Large intestine (tissue), 3 donors: ENCODE data around the gene ATXN7L1. TPM values are rescaled to one million over a fixed set of nuclear protein-coding genes. Genes with fewer than 3 reads are reported as not detected.
"Not testable (repeated sequence)": the region's sequence is repeated elsewhere in the genome, so short reads cannot be mapped to it uniquely, and the experiment has no call there.

Experiments used
- DNase-seq, 2 donors: peaks; one replicate each; pipeline versions ENCODE4 v3.0.0 to v3.0.0-alpha.2; 2013
- H3K27ac ChIP-seq: one replicate; pipeline ENCODE4 v1.5.1; 2013; ENCODE audit warnings: low read length
- H3K27me3 ChIP-seq: 2 replicates; pipeline ENCODE4 v1.6.1; 2013; ENCODE audit warnings: low read length; ENCODE audit not compliant: control insufficient read depth, insufficient read depth
- H3K36me3 ChIP-seq: 2 replicates; pipeline ENCODE4 v1.6.1; 2013; ENCODE audit warnings: low read length; ENCODE audit not compliant: control insufficient read depth, insufficient read depth
- H3K4me1 ChIP-seq: one replicate; pipeline ENCODE4 v1.6.1; 2013; ENCODE audit warnings: low read length; ENCODE audit not compliant: control insufficient read depth, insufficient read depth
- H3K4me3 ChIP-seq: one replicate; pipeline ENCODE4 v1.5.1; 2013; ENCODE audit warnings: low read length
- H3K9me3 ChIP-seq: one replicate; pipeline ENCODE4 v1.6.1; 2013; ENCODE audit warnings: mild to moderate bottlenecking, low read depth, low read length, moderate library complexity; ENCODE audit not compliant: control insufficient read depth
- WGBS: methylation state at CpG from one replicate; pipeline ENCODE4 v1.1.5; 2013; ENCODE audit warnings: low lambda C conversion rate; ENCODE audit not compliant: insufficient coverage; 5-methylcytosine and 5-hydroxymethylcytosine counted together
- polyA plus RNA-seq: library from polyadenylated mRNA; unstranded; fragments of 120-200 nt; gene quantifications from one replicate; pipeline ENCODE4 v1.2.1, GENCODE V29; 2013

The ATXN7L1 gene
- polyA plus RNA-seq, 1 donor, result 24.3 TPM

DNA sequence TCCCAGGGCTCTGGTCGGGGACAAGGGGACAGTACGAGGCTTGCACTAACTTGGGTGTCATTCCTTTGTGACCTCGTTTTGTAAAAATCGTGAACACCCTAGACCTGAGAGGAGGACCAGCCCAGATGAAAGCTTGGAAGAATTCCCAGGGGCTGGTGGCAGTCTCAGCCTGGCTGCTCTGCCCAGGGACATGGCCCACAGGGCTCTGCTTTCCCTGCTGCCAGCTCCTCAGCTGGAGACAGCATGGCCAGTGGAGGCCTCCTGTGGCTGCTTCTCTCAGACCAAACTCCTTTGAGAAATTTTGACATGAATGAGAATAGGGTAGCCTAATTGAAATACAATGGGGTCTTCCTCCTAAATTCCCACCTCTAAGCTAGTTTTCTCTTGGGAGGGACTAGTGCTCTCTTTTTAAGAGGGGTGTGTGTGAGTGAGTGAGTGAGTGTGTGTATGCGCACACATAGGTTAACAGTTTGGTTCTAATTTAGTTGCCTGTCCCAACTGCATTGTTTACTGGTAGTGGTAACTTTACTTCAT lies 154.8 kb downstream of the ATXN7L1 start:
- H3K4me3 ChIP-seq, result no peak overlapping the region
- H3K4me1 ChIP-seq, result no peaks in the 10 kb centered on the region
- H3K27me3 ChIP-seq, result no peaks in the 10 kb centered on the region
- peaks cover 11% of the 10 kb centered on the region for H3K36me3 ChIP-seq
- no peak for DNase-seq
- no peak overlapping the region for H3K27ac ChIP-seq
- WGBS, result no CpG with 5 or more reads among the region's 5 CpGs
- H3K9me3 ChIP-seq, result no peaks in the 10 kb centered on the region

DNA sequence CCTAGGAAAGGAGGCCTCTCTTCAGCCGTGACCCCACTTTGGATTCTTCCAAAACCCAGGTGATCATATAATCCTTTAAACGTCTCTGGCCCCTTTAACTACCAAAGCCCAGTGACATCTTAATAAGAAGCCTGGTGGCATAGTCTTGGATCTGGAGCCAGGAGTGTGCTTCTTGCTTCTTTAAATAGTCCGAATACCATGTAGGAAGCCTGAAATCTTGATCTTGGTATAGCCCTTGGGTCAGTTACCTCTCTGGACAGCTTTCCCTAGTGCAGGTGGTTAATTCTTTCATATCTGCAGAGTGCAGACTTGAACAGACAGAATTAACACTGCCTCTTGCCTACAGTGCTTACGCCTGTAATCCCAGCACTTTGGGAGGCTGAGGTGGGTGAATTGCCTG lies 156.5 kb downstream of the ATXN7L1 start:
- Histone ChIP-seq H3K36me3 (peaks cover 5% of the 10 kb centered on the region), H3K4me1 (no peaks in the 10 kb centered on the region), H3K27me3 (no peaks in the 10 kb centered on the region), H3K4me3 (no peak overlapping the region), H3K9me3 (no peaks in the 10 kb centered on the region), H3K27ac (no peak overlapping the region)
- WGBS, result no CpG with 5 or more reads among the region's 4 CpGs
- DNase-seq, result no peak

GRCh38 chr7:105719395-105719794 lies 157.0 kb downstream of the ATXN7L1 start:
- H3K36me3 ChIP-seq, result peaks cover 5% of the 10 kb centered on the region
- no CpG with 5 or more reads among the region's 2 CpGs for WGBS
- H3K4me3 ChIP-seq, result no peak overlapping the region
- no peaks in the 10 kb centered on the region for H3K9me3 ChIP-seq
- no peaks in the 10 kb centered on the region for H3K27me3 ChIP-seq
- no peak overlapping the region for H3K27ac ChIP-seq
- no peaks in the 10 kb centered on the region for H3K4me1 ChIP-seq
- DNase-seq, result no peak

DNA sequence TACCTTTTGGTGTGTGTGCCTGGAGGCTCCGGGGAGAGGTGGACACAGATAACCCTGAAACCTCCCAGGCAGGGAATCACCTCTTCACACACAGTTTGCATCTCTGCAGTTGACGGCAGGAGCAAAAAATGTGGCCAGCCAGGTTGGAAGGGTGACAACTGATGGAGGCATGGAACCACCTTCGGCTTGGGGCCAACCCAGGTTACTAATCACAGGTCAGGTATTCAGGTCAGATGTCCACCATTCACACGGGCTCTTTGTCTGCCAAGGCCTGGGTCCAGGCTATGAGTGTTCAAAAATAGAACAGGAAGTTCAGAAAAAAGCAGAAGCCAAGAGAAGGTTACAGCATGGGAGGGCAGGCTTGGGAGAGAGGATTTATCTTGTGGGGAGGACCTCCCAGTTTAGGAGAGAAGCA lies 157.9 kb downstream of the ATXN7L1 start:
- WGBS, result 40% methylated on average over 1 of the region's 4 CpGs

DNA sequence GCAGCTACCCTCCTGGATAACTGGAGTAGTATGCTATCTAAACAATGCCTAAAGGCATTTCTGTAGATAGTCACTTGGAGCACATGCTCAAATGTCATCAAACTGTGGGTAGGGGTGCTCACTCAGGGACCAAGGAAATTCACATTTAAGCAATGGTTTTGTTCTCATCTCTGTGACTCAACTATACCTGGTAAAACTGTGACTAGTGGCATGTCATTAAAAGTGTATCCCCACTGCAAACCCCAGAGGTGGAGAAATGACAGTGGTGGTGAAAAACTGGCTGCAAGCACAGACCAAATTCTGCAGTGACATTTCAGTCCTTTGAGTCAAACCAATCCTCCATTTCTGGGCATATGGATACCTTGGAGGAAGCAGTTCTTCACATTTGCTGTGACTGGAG lies 160.9 kb downstream of the ATXN7L1 start:
- DNase-seq, result no peak

More for the DNA sequence above, 157.9 kb downstream of the ATXN7L1 start:
- Histone ChIP-seq H3K4me3 (no peak overlapping the region), H3K4me1 (no peaks in the 10 kb centered on the region), H3K27ac (no peak overlapping the region), H3K9me3 (peaks cover 2% of the 10 kb centered on the region), H3K36me3 (peaks cover 7% of the 10 kb centered on the region), H3K27me3 (no peaks in the 10 kb centered on the region)
- DNase-seq, result no peak

DNA sequence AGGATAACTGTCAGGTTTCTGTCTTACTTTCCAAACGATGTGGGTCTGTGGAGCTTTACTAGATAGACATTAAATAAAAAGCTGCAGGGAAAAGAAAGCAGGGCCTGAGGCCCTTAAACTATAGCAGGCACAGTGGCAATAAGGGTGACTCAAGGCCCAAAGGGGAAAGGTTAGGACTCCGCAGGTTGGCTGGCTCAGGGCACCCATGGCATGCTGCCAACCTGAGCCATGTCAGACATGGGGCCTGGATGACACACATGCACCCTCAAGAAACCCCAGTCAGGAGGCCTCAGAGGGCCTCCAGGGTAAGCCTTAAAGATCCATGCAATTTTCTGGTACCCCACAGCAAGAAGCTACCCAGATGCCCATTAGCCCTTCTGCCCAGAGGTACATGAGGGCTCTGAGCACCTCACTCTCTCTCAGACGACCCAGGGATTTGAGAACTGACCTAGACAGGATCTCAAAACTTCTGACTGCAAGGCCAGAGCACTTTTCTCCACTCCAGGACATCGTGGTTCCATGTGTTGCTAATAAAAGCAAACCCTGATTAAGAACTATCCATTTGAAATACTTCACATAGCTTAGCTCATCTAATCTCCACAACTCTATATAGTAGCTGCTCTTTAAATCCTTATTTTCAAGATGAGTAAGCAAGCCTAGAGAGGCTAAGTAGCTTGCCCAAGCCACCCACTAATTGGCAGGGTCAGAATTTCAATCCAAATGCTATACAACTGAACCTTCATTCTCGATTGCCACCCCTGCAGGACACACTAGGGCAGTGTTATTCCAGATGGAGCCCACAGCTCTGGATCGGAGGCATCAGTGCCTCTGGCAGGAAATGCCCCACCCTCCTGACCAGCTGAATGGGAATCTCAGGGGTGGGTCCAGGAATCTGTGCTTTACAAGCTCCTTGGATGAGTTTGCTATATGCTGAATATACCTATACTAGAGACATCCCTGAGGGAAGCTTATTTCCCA lies 162.6 kb downstream of the ATXN7L1 start:
- WGBS, result 63% methylated on average over 1 of the region's 6 CpGs
- no peaks in the 10 kb centered on the region for H3K4me1 ChIP-seq
- H3K9me3 ChIP-seq, result peaks cover 16% of the 10 kb centered on the region
- no peaks in the 10 kb centered on the region for H3K27me3 ChIP-seq
- H3K27ac ChIP-seq, result no peak overlapping the region
- no peak for DNase-seq
- no peak overlapping the region for H3K4me3 ChIP-seq
- peaks cover 10% of the 10 kb centered on the region for H3K36me3 ChIP-seq

More for the DNA sequence above, 160.9 kb downstream of the ATXN7L1 start:
- Histone ChIP-seq H3K4me3 (no peak overlapping the region), H3K36me3 (peaks cover 13% of the 10 kb centered on the region), H3K27ac (no peak overlapping the region), H3K9me3 (peaks cover 16% of the 10 kb centered on the region), H3K27me3 (no peaks in the 10 kb centered on the region), H3K4me1 (no peaks in the 10 kb centered on the region)

DNA sequence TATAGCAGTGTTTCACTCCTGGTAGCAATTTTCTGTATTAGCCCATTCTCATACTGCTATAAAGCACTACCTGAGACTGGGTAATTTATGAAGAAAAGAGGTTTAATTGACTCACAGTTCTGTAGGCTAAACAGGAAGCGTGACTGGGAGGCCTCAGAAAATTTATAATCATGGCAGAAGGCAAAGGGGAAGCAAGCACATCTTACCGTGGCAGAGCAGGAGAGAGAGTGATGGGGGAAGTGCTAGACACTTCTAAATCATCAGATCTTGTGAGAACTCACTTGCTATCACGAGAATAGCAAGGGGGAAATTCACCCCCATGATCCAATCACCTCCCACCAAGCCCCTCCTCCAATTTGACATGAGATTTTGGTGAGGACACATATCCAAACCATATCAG lies 163.5 kb downstream of the ATXN7L1 start:
- peaks cover 16% of the 10 kb centered on the region for H3K9me3 ChIP-seq
- no peak for DNase-seq
- no CpG with 5 or more reads among the region's 3 CpGs for WGBS
- no peak overlapping the region for H3K27ac ChIP-seq
- H3K27me3 ChIP-seq, result no peaks in the 10 kb centered on the region
- no peaks in the 10 kb centered on the region for H3K4me1 ChIP-seq
- no peak overlapping the region for H3K4me3 ChIP-seq
- H3K36me3 ChIP-seq, result peaks cover 10% of the 10 kb centered on the region

GRCh38 chr7:105711726-105712402 lies 164.5 kb downstream of the ATXN7L1 start:
- Histone ChIP-seq H3K27ac (no peak overlapping the region), H3K36me3 (peaks cover 15% of the 10 kb centered on the region), H3K9me3 (peaks cover 16% of the 10 kb centered on the region), H3K27me3 (no peaks in the 10 kb centered on the region), H3K4me1 (no peaks in the 10 kb centered on the region), H3K4me3 (no peak overlapping the region)
- DNase-seq, result no peak
- no CpG with 5 or more reads among the region's 5 CpGs for WGBS

DNA sequence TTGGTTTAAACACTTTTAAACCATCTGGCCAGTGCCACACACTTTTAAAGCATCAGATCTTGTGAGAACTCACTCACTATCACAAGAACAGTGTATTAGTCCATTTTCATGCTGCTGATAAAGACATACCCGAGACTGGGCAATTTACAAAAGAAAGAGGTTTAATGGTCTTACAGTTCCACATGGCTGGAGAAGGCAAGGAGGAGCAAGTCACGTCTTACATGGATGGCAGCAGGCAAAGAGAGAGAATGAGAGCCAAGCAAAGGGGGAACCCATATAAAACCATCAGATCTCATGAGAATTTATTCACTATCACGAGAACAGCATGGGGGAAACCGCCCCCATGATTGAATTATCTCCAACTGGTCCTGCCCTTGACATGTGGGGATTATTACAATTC lies 165.7 kb downstream of the ATXN7L1 start:
- not testable (repeated sequence) for H3K27ac ChIP-seq, DNase-seq, H3K4me3 ChIP-seq, H3K4me1 ChIP-seq, H3K27me3 ChIP-seq
- peaks cover 16% of the 10 kb centered on the region for H3K9me3 ChIP-seq
- no CpG with 5 or more reads among the region's 4 CpGs for whole genome bisulfite sequencing
- H3K36me3 ChIP-seq, result peaks cover 17% of the 10 kb centered on the region

GRCh38 chr7:105708763-105709080 lies 167.7 kb downstream of the ATXN7L1 start:
- H3K27me3 ChIP-seq, result no peaks in the 10 kb centered on the region
- H3K4me3 ChIP-seq, result no peak overlapping the region
- no peak for DNase-seq
- peaks cover 16% of the 10 kb centered on the region for H3K9me3 ChIP-seq
- H3K4me1 ChIP-seq, result no peaks in the 10 kb centered on the region
- WGBS, result no CpG with 5 or more reads among the region's 4 CpGs
- H3K36me3 ChIP-seq, result peaks cover 16% of the 10 kb centered on the region
- no peak overlapping the region for H3K27ac ChIP-seq
